ENCODE measurements around the gene GRIK4.

GRCh38 chr11:120554766-120555432 is 43.4 kb downstream of the GRIK4 start:
- TF ChIP-seq CTCF (IDR thresholded peaks at IDR 0.05; ENCODE audit: low read depth, low read length, poor library complexity, severe bottlenecking): no peak
- TF ChIP-seq EZH2phosphoT487 (IDR thresholded peaks at IDR 0.05; ENCODE audit: borderline replicate concordance, low read length): no peak

All from DOHH2 (cell line).